GM19397 (cell line): ENCODE data around the gene FGF12.

ENCODE experiments used
- ATAC-seq: cut with Tn5 transposase; IDR thresholded peaks from one replicate; pipeline ENCODE4 v1.9.1; 2021; ENCODE audit warnings: mild to moderate bottlenecking, moderate library complexity; ENCODE audit not compliant: unreplicated experiment

The FGF12 gene

DNA sequence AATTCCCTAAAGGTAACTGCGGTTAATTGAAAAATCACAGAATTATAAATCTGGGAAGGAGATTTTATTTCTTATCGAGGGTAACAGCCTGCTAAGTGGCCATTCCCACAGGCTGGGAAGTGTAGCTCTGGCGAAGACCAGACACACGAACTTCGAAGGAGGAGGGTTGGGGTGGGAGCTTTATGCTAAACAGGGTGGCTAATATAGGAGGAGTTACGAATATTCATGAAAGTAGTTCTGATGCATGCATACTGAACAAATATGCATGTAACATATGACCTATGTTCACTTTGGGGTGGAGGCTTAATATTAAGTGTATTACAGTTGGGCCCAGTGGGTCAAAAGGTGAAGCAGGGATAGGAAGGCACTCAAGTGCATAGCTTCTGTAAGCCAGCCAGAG, 221.6 kb downstream of the FGF12 start:
- no peak for ATAC-seq

DNA sequence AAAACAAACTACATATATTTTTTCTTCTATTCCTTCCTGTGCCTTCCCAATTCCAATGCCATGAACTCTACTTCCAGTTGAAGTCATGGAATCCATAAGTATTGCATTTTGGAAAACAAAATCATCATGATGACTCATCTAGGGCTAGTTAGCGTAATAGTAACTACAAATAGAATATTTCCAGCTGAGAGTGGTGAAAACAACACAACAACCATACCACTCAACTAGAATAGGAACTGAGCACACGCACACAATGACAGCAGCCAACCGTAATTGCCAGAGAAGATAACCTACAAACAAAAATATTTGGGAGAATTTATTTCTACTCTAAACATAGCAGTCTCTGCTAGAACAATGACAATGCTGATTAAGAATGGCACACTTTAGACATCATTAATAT, 225.9 kb downstream of the FGF12 start:
- ATAC-seq: no peak

DNA sequence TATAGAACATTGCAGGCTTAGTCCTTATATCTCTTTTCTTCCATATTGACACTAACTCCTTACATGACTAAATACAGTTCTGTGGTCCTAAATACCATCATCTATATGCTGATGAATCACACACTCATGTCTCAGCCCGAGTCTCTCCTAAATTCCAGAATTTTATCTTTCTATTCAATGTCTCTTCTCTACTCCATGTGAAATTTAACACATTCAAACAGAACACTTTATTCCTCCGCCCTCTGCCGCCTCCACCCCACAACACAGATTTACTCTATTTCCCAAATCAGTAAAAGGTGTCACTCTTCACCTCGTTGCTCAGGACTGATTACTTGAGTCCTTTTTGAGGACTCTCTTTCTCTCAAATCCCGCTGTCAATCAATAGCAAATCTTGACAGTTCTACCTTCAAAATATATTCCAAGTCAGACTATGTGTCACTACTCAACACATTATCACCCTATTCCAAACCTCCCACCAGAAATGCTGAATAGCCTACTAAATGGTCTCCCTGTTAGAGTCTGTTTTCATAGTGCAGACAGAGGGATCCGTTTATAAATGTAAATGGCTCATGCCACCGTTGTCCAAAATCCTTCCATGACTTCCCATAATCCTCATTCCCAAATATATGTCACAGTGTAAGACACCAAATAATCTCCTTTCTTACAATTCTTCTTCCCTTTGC, 230.3 kb downstream of the FGF12 start:
- no peak for ATAC-seq

DNA sequence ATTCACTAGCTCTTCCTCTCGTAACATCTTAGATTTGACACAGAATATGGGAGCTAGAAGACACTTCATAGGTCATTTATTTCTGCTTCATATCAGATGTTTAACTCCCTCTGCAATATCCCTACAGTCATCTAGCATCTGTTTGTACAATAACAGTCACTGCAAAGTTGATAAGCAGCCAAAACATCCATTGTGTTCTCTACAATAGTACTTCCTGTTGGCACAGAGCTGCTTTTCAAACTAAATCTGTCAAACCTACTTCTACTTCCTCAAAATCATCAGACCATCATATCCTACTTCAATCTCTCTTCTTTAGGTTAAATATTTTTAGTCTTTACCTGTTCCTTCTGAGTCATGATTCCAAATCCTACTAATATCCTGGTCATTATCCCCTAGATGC, 233.2 kb downstream of the FGF12 start:
- peak; percentile 78 for ATAC-seq

DNA sequence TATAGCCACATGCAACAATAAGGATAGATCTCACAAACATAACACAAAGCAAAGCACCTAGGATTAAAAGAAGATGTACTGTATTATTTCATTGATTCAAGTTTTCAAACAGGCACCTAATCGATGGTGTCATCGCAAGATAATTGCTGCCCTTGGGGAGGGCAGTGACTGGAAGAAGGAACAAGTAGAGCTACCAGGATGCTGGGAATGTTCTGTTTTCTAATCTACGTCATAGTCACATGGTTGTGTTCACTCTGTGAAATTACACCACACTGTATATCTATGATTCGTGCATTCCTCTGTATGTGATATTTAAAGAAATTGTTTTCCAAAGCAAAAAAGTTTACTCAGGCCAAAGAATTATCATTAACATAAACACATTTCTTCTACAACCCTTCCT, 236.6 kb downstream of the FGF12 start:
- no peak for ATAC-seq

DNA sequence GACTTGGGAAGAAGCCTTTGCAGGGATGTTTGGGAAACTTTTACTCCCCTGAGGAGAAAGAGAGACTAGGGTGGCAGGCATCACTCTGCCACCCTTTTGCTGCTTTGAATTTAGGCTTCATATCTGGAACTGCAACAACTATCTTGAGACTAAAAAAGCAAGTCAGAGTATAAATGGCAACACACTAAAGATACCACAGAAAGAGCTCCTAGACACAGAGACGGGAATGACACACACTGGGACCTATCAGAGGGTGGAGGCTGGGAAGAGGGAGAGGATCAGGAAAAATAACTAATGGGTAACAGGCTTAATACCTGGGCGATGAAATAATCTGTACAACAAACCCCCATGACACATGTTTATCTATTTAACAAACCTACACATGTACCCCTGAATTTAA, 237.8 kb downstream of the FGF12 start:
- no peak for ATAC-seq

DNA sequence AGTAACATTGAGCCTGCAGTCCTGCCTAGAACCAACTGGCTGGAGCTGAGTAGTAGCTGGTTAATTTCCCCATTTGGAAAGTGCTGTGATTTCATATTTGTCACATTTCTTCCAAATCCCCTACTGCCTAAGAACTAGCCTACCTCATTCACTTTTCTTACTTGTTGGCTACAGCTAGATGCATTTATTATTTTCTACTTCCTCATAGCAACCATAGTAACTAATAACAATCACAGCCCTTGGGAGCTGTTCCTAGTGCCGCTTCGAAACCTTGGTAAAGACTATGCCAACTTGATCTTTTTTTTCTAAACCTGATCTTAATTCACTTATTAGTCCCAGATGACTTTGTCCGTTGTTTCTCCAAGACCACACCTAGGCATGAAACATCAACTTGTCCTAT, 240.3 kb downstream of the FGF12 start:
- ATAC-seq: no peak

DNA sequence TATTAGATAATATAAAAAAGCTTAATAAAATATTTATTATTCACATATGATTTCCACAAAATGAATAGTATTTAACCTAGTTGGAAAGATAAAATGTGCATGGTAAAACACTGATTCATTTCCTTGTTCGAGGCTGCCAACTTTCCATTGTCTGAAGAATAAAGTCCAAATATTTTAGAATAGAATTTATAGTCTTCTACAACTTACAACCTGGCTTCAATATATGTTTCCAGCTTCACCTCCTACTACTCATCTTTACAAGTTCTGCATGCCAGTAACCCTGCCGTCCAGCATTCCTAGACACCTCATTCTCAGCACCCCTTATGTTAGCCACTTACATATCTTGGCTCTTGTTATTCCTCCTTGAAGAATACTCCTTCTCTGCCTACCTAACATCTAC, 244.5 kb downstream of the FGF12 start:
- ATAC-seq: no peak

DNA sequence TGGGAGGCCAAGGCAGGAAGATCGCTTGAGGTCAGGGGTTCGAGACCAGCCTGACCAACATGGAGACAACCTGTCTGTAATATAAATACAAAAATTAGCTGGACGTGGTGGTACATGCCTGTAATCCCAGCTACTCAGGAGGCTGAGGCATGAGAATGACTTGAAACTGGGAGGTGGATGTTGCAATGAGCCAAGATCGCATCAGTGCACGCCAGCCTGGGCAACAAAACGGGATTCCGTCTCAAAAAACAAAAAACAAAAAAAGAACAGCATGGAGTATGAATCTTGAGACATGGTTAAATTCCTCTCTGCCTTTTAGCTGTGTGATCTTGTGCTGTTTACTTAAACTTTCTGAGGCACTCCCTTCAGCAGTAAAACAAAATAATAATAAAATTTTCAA, 244.9 kb downstream of the FGF12 start:
- ATAC-seq: no peak

DNA sequence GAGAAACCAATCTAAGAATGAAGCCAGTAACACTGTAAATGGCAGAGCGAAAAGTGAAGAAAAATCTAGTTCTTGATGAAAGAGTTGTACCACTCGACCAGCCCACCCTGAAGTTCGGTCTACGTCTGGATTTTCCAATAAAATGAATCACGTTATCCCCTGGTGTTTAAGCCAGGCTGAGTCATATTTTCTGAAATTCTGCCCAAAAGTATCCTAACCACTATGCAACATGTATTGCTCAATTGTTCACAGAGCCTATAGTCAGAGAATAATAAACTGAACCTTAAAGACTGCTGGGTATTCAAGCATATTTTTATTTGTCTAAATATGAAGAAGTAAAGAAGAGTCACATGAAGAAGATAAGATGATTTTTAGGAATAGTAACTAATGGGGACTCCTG, 245.7 kb downstream of the FGF12 start:
- no peak for ATAC-seq

DNA sequence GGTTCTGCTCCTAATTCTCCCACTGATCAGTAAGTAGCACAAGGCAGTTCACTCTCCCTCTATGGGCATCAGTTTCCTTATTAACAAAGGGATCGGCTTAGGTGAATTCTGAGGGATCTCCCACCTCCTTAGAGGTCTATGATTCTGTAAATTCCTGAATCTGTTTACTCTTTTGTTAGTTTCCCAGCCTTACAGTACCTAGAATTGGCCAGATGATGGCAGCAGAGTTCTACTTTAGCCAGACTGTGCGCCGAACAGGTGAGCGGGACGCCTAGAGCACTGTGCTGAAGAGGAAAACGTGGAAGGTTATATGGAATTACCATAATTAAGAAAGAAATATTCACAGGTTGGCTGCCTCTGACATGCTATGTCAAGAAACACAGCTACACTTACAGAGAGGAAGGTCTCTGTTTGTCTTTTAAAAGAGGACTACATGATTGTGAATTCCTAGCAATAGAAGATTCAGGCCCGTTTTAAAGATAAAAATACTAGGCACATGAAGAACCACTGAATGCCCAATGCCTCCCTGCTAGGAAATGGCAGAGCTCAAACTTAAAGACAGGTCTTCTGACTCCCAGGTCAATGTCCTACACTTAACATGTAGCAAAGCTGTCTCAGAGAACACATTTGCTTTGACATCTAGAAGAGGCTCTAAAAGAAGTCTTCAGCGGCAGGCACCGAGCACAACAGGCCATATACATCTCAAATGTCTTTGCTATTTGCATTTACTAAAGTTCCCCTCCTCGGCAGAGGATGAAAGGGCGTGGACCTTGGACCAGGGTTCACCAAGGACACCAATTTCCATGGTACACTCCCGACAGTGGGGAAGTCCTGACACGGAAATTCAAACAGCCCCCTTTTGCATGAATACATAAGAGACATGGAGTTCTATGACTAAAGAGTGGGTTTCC, 259.9 kb downstream of the FGF12 start:
- ATAC-seq: peak; percentile 91

DNA sequence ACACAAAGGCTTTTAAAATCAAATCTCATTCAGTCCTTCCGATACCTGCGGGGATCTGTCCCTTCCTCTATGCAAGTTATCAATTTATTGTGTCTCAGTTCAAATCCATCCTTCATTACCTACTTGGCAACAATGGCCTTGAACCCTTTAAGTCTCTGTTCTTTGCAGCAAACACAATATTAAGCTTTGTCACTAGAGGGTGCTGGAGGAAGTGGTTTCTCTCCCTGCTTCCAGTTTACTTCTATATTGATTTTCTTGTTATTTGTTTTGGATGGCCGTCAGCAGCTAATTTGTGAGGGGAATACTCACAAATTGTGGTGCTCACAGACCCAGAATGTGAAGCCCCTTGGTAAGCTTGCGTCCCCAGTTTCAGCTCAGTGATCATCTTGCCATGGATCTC, 278.3 kb downstream of the FGF12 start:
- no peak for ATAC-seq

DNA sequence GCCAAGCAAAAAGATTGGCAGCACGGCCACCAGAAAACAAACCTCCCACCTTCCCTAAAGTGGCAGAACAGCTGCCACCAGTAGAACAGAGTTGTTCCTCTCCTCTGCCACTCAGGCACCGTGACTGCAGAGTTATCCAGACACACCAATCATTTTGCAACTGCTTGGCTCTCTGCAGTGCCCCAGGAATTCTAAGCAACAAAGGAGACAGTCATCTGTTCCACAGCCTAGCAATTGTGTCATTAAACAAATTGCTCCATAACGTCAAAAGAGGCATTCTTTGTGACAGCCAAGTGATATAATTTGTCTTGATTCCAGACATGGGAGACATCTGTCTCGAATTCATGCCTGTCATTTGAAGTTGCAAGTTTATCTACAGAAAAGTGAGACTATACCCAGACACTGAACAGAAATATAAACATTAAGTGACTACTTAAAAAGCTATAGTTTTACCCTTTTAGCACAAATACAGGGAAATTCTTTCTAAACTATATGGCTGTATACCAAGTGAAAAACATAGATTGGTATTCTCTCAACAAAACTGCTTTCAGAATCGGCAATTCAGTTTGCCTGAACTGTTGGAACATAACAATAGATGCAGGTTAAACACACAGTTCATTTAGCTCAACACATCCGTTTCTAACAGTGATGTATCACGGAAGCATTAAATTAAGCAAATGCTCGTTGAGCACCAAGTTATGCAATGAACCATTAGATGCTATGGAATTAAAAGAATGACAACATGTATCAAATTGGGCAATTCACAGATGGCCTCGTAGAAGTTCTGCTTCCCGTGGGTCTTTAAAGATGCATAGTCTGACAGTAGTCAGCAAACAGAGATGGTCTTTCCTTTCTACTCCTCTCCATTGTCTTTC, 281.3 kb downstream of the FGF12 start:
- no peak for ATAC-seq

DNA sequence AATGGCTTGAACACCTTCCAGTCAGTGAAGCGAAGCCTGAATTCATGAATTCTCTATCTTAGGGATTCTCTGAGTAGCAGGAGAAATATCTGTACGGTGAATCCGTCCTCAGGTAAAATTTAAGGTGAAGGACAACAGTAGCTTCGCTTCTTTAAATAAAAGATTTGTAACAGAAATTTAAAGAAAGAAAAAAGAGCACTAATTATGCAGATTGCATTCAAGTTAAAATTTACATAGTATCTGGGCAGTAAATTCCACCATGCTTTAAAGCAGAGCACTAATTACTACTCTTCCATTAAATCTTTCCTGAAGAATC, 282.6 kb downstream of the FGF12 start:
- no peak for ATAC-seq

DNA sequence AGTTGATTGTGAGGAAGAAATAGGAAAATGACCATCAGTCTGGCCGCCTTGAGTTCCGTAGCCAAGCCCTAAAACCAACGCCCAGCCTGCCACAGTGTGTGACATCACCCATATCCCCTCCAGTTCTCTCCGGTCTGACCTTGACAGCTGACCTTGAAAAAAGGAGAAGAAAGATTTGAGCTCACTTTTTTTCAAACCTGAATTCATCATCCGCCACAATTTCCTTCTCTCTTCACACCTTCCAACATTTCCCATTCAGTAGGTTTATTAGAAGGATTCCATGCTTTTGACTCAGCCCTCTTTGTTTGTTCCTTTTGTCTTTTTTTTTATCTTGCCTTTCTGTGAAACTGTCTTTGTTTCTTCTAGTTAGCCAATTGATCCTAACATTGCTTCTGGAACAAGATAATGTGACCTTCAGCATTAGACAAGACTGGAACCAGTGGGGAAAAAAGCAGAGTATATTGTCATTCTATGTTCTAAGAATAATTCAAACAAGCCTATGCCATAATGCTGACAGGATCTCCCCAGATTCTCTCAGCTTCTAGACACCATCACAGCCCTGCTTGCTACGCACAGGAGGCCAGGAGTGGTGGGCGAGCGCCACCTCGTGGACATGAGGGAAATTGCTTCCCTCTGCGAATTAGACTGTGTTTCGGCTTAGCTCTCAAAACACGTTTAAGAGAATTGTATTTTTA, 283.1 kb downstream of the FGF12 start:
- peak; percentile 92 for ATAC-seq

DNA sequence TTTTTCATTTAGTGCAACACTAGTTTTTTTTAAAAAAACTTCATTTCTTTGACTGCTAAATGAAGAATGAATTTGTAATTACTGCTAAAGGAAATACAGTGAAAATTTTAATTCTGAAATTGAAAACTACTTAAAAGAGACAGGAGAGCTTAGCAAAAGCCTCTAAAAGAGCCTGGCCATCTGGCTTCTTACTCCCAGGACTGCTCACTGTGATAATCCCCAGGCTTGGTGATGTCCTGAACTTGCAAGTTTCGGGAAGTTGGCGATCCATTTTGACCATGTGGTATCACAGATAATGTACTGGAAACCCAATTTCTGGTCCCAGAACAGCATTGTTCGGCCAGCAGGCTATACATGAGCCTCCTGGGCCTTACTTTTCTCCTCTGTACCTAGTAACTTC, 292.1 kb downstream of the FGF12 start:
- no peak for ATAC-seq

DNA sequence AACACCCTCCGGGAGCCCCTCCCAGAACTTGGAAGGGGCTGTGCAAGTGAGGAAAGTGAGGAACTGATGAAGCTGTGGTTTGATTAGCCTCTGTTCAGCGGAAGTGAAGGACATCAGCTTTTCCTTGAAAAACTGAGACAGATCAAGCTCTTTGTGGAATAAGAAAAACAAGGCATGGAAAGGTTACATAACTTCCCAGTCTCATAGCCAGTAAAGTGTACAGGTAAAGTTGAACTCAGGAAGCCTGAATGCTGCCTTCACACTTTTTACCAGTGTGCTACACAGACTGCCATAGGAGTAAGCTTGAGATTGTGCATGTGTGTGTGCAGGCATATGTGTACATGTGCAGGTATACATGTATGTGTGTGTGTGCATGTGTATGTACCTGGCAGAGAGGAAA, 293.2 kb downstream of the FGF12 start:
- no peak for ATAC-seq

DNA sequence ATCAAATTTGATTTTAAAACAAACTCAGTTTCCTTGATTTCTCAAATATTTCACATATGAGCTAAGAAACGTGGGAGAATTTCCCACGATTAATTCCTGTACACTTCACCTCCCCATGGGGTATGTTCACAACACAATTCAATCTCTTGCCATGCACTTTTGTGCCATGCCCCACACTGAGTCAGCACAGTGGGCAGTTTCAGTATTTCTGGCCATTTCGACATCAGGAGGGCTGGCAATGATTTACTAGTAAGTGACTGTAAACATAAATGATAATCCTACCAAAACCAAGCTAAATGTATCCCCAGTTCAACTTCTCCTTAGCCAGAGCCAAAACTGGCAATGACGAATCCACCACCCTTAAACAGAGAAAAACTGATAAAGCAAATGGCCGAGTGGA, 293.6 kb downstream of the FGF12 start:
- no peak for ATAC-seq

DNA sequence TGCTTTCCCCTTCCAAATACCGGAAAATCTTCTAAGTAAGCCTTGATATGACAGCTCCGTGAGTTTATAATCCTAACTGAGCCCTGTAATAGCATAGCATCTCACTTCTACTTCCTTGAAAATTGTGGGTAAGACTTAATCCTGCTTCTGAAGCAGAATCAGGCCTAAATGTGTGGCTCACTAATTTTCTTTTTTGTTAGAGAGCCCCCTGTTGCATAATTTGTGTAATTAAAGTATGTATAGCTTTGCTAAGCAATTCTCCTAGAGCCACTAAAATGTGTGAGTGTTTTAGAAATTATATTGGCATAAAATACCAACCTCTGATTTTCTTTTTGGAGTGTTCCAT, 304.4 kb downstream of the FGF12 start:
- ATAC-seq: no peak

DNA sequence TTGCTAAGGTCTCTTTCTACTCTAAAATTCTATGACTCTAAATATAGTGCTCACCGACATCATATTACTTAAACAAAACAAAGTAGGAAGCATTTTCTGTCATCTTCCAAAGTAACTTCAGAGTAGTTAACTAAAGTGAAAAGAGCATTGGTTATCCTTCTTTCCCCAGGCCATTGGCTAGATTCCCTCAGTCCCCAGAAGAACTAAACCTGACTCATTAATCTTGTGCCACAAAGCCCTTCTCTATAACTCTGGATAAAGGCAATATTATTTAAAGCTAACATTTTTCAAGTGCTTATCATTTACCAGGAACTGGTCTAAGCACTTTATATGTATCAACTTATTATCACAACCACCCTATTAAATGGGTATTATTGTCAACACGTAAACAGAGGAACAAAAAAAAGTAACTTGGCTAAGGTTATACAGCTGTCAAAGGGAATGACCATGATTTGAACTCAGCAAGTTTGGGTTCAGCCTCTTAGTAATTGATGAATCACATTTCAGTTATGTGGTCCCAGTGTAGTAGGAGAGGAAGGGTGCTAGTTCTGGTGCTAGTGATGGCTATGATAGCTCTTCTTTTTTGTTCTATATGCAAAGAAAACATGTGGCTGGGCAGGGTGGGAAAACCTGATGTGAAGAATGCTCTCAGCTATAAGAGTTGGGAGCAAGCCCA, 304.9 kb downstream of the FGF12 start:
- ATAC-seq: no peak

DNA sequence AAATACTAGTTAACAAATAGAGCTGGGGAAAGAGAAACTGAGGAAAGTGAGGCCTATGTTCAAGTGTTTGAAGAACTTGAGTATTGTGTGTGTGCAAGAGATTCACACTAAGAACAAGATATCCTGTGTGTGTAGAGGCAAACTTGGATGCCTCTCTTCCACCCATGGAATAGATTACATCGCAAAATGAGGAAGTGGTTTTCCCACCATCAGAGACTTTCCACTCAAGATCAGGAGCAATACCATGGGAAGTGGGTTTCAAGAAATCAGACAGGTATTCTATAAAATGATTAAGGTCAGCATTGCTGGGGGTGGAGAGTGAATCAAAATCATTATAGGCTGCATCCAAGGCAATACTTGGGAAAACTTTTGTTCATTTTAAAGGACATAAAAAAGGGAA, 308.0 kb downstream of the FGF12 start:
- no peak for ATAC-seq
